Calu3 (cell line): ENCODE measurements around the gene PEX10. TPM values are rescaled to one million over a fixed set of nuclear protein-coding genes. Genes with fewer than 3 reads are reported as not detected.

Source experiments
- BruUV-seq: library from RNA; stranded (reverse); fragments of 400-500 nt; replicated peaks from 2 replicates; lab custom pipeline; 2021; lab: Mats Ljungman, UMichigan
- CTCF ChIA-PET: fragments of 300-600 bp; sonication (Branson Sonifier 250); formaldehyde crosslinking; loops from one replicate; lab custom pipeline; 2022; ENCODE audit warnings: antibody characterized with exemption; lab: Charles Lee
- DNase-seq: peaks from one replicate; pipeline ENCODE4 v3.0.0; 2022
- H3K27ac Mint-ChIP-seq: one replicate; pipeline ENCODE4 v1.8.0; 2022; ENCODE audit warnings: mixed read lengths; ENCODE audit not compliant: unreplicated experiment
- H3K27me3 Mint-ChIP-seq: one replicate; pipeline ENCODE4 v1.8.0; 2022; ENCODE audit warnings: mixed read lengths; ENCODE audit not compliant: unreplicated experiment
- H3K36me3 Mint-ChIP-seq: one replicate; pipeline ENCODE4 v1.8.0; 2022; ENCODE audit warnings: mild to moderate bottlenecking, moderate library complexity, mixed read lengths; ENCODE audit not compliant: insufficient read depth, unreplicated experiment
- H3K4me1 Mint-ChIP-seq: one replicate; pipeline ENCODE4 v1.8.0; 2022; ENCODE audit warnings: mild to moderate bottlenecking, low read depth, mixed read lengths; ENCODE audit not compliant: unreplicated experiment
- H3K4me3 Mint-ChIP-seq: one replicate; pipeline ENCODE4 v1.8.0; 2022; ENCODE audit warnings: mild to moderate bottlenecking, low read depth, moderate library complexity, mixed read lengths; ENCODE audit not compliant: unreplicated experiment
- H3K9me3 Mint-ChIP-seq: one replicate; pipeline ENCODE4 v1.8.0; 2022; ENCODE audit warnings: low read depth, mixed read lengths; ENCODE audit not compliant: unreplicated experiment
- intact Hi-C: fragments of 100-400 bp; cut with micrococcal nuclease; formaldehyde crosslinking; loops from one replicate; pipeline ENCODE4 v1.10.0; 2022; ENCODE audit not compliant: unreplicated experiment
- total RNA-seq: library from RNA; stranded (reverse); gene quantifications from 2 replicates; pipeline ENCODE4 v1.2.3, GENCODE V29; 2022
- TF ChIP-seq, protein P1 (sequence below): fragments of 200-600 bp; IDR thresholded peaks from one replicate; pipeline ENCODE4 v1.8.0; 2022; ENCODE audit warnings: antibody characterized with exemption; ENCODE audit not compliant: unreplicated experiment

PEX10 gene
- total RNA-seq, 1 experiment from 2014 or later: 24.0 TPM

DNA sequence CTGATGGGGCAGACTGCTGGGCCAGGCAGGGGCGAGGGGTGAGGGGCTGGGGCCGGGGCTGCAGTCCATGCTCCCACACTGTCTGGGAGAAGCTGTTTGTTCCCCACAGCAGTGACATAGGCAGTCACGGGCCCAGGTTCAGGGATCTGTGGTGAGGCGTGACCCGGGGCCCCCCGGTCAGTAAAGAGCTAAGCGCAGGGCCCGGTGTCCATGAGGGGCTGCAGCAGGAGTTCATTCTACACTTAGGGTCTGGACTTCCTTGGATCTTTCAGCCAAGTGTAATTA, 4.4 kb downstream of the PEX10 start:
- intact Hi-C loops: no loop called here
- Mint-ChIP-seq H3K9me3 (no peaks in the 10 kb centered on the region), H3K27ac (peak overlapping the region; percentile 73), H3K4me3 (no peak overlapping the region), H3K4me1 (no peaks in the 10 kb centered on the region), H3K27me3 (no peaks in the 10 kb centered on the region), H3K36me3 (peaks cover 67% of the 10 kb centered on the region)
- no TSS peak for BruUV-seq
- CTCF ChIA-PET: interaction anchor here (0.6 kb wide), 1 partner anchor 371 kb away, joined by 3 read pairs; no protein-coding TSS in a partner anchor
- TF ChIP-seq, protein P1, sequence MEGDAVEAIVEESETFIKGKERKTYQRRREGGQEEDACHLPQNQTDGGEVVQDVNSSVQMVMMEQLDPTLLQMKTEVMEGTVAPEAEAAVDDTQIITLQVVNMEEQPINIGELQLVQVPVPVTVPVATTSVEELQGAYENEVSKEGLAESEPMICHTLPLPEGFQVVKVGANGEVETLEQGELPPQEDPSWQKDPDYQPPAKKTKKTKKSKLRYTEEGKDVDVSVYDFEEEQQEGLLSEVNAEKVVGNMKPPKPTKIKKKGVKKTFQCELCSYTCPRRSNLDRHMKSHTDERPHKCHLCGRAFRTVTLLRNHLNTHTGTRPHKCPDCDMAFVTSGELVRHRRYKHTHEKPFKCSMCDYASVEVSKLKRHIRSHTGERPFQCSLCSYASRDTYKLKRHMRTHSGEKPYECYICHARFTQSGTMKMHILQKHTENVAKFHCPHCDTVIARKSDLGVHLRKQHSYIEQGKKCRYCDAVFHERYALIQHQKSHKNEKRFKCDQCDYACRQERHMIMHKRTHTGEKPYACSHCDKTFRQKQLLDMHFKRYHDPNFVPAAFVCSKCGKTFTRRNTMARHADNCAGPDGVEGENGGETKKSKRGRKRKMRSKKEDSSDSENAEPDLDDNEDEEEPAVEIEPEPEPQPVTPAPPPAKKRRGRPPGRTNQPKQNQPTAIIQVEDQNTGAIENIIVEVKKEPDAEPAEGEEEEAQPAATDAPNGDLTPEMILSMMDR: no peak
- no peak for DNase-seq

- Mint-ChIP-seq H3K4me1 (no peaks in the 10 kb centered on the region), H3K27me3 (no peaks in the 10 kb centered on the region), H3K27ac (peak overlapping the region; percentile 73), H3K9me3 (no peaks in the 10 kb centered on the region), H3K4me3 (no peak overlapping the region), H3K36me3 (peaks cover 67% of the 10 kb centered on the region)
- TF ChIP-seq, protein P1: no peak
- no TSS peak for BruUV-seq
- CTCF ChIA-PET: interaction anchor here (0.6 kb wide), 1 partner anchor 372 kb away, joined by 3 read pairs; no protein-coding TSS in a partner anchor
- intact Hi-C loops: no loop called here
- DNase-seq: no peak
Observed at GRCh38 chr1:2407166-2407990, 5.0 kb downstream of the PEX10 start.

DNA sequence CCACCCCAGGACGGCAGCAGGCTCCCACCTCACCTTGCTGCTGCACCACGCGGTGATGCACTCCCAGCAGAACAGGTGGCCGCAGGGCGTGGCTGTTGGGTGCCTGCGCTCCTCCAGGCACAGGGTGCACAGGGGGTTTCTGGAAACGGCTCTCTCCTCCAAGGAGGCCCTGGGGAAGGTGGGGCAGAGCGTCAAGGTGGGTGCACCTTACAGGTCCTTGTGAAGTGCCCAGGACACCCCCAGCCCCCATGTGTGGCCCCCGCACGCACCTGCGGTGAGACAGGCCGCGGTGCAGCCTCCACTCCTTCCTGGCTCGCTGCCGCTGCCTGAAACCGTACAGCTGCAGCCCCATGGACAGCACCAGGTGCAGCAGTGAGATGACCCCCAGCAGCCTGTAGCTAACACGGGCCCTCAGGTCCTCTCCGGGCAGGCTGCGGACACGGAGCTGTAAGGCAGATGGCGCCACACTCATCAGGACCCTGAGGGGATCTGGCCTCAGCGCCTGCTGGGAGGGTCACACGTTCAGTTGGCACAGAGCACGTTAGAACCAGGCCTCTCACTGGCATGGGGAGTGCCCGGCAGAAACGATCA, 5.8 kb downstream of the PEX10 start:
- CTCF ChIA-PET: no interaction called here
- Mint-ChIP-seq H3K9me3 (no peaks in the 10 kb centered on the region), H3K36me3 (peaks cover 67% of the 10 kb centered on the region), H3K27ac (no peak overlapping the region), H3K4me3 (no peak overlapping the region), H3K4me1 (no peaks in the 10 kb centered on the region), H3K27me3 (no peaks in the 10 kb centered on the region)
- no peak for DNase-seq
- intact Hi-C loops: no loop called here
- TF ChIP-seq, protein P1: no peak
- no TSS peak for BruUV-seq

- intact Hi-C loops: no loop called here
- BruUV-seq: no TSS peak
- H3K36me3 Mint-ChIP-seq: peaks cover 61% of the 10 kb centered on the region
- H3K4me3 Mint-ChIP-seq: no peak overlapping the region
- TF ChIP-seq, protein P1: no peak
- CTCF ChIA-PET: no interaction called here
- H3K27me3 Mint-ChIP-seq: no peaks in the 10 kb centered on the region
- H3K9me3 Mint-ChIP-seq: no peaks in the 10 kb centered on the region
- no peaks in the 10 kb centered on the region for H3K4me1 Mint-ChIP-seq
- no peak overlapping the region for H3K27ac Mint-ChIP-seq
- no peak for DNase-seq
Observed at GRCh38 chr1:2405588-2406295, 6.6 kb downstream of the PEX10 start.
